A673 (cell line): ENCODE results near the gene UPF1. TPM values are rescaled to one million over a fixed set of nuclear protein-coding genes. Genes with fewer than 3 reads are reported as not detected.

Experiments
- BruUV-seq: library from RNA; stranded (reverse); fragments of 400-500 nt; replicated peaks from 2 replicates; lab custom pipeline; 2021; lab: Mats Ljungman, UMichigan
- CTCF ChIA-PET: fragments of 300-600 bp; sonication (Branson Sonifier 250); formaldehyde crosslinking; loops from one replicate; lab custom pipeline; 2022; ENCODE audit warnings: antibody characterized with exemption; lab: Charles Lee
- POLR2A ChIA-PET: fragments of 300-600 bp; sonication (Branson Sonifier 250); formaldehyde crosslinking; loops from one replicate; lab custom pipeline; 2022; ENCODE audit warnings: antibody characterized with exemption; ENCODE audit not compliant: low non-redundant PET; lab: Charles Lee
- DNase-seq: peaks from one replicate; pipeline ENCODE4 v3.0.0-alpha.2; 2015; ENCODE audit warnings: low spot score
- H3K27ac ChIP-seq: fragments of 200-600 bp; sonication (generic); 2 replicates; pipeline ENCODE4 v1.5.1; 2016; ENCODE audit warnings: mixed run types, low read depth, mild to moderate bottlenecking, mixed read lengths, antibody characterized with exemption, low read length; ENCODE audit not compliant: poor library complexity, severe bottlenecking
- H3K27me3 ChIP-seq: fragments of 200-600 bp; sonication (generic); replicated peaks from 2 replicates; pipeline ENCODE4 v1.6.1; 2017; ENCODE audit warnings: mixed run types, low read depth, mild to moderate bottlenecking, mixed read lengths, antibody characterized with exemption, low read length; ENCODE audit not compliant: insufficient read depth, poor library complexity
- H3K36me3 ChIP-seq: fragments of 200-600 bp; sonication (generic); 2 replicates; pipeline ENCODE4 v1.6.1; 2016; ENCODE audit warnings: mixed run types, mild to moderate bottlenecking, mixed read lengths, antibody characterized with exemption, low read length; ENCODE audit not compliant: insufficient read depth, poor library complexity, severe bottlenecking
- H3K4me1 ChIP-seq: fragments of 200-600 bp; sonication (generic); 2 replicates; pipeline ENCODE4 v1.6.1; 2017; ENCODE audit warnings: mixed run types, mild to moderate bottlenecking, mixed read lengths, antibody characterized with exemption, low read length; ENCODE audit not compliant: insufficient read depth, poor library complexity, severe bottlenecking
- H3K4me3 ChIP-seq: fragments of 200-600 bp; sonication (generic); 2 replicates; pipeline ENCODE4 v1.5.1; 2016; ENCODE audit warnings: low read depth, mixed run types, mild to moderate bottlenecking, mixed read lengths, low read length; ENCODE audit not compliant: poor library complexity, severe bottlenecking
- H3K9me3 ChIP-seq: fragments of 200-600 bp; sonication (generic); 2 replicates; pipeline ENCODE4 v1.6.1; 2016; ENCODE audit warnings: mixed run types, low read depth, mild to moderate bottlenecking, mixed read lengths, antibody characterized with exemption, low read length; ENCODE audit not compliant: poor library complexity, severe bottlenecking
- EZH2 ChIP-seq: fragments of 200-600 bp; sonication (generic); IDR thresholded peaks from 2 replicates; pipeline ENCODE4 v1.6.1; 2017; ENCODE audit warnings: borderline replicate concordance, low read depth, mild to moderate bottlenecking, mixed read lengths, antibody characterized with exemption, low read length; ENCODE audit not compliant: poor library complexity, severe bottlenecking
- intact Hi-C: fragments of 100-400 bp; cut with micrococcal nuclease; formaldehyde crosslinking; loops from one replicate; pipeline ENCODE4 v1.10.0; 2022; ENCODE audit not compliant: unreplicated experiment
- total RNA-seq: library from RNA; stranded (reverse); gene quantifications from 2 replicates; pipeline ENCODE4 v1.2.3, GENCODE V29; 2021
- TF ChIP-seq, protein P1 (sequence below): fragments of 300-800, 200-600 bp; sonication (generic); conservative IDR thresholded peaks from 2 replicates; pipeline ENCODE4 v1.5.1; 2017; ENCODE audit warnings: low read depth, mild to moderate bottlenecking, antibody characterized with exemption, low read length, moderate library complexity, mixed read lengths

The UPF1 gene
- total RNA-seq, 1 experiment from 2014 or later = 83.8 TPM

DNA sequence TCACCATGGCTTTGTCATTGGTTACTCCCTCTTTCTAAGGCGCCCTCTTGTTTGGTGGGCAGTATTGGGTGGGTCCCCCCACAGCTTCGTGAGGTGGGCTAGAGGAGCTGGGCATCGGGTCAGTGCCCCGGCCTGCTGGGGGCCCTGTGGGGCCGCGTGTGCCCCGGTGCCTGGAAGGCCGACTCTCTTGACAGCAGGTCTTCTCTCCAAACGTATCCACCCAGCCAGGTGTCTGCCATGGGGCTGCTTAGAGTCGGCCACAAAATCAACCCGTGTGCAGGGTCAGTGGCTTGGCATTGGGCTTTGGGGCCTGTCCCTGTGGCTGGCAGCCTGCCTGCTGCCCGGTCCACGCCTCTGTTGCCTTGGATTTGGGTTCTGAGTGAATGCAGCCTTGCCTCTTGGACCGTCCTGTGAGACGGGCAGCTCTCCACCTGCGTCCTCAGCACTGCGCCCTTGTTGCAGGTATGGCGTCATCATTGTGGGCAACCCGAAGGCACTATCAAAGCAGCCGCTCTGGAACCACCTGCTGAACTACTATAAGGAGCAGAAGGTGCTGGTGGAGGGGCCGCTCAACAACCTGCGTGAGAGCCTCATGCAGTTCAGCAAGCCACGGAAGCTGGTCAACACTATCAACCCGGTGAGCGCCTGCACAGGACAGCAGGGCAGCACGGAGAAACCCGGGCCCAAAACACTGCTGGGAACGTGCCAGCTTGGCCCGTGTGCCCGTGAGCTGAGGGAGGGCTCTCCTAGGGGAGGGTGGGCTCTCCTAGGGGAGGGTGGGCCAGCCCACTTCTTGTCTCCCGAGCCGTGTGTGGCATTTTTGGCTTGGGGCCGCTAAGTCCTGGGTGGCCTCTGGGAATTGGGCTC lies 31.4 kb downstream of the UPF1 start:
- intact Hi-C loops = no loop called here
- no peak for DNase-seq
- POLR2A ChIA-PET = interaction anchor here (0.6 kb wide), 1 partner anchor 273 kb away, joined by 5 read pairs; no protein-coding TSS in a partner anchor
- CTCF ChIA-PET = interaction anchor here (0.6 kb wide), 1 partner anchor 121 kb away, joined by 8 read pairs; no protein-coding TSS in a partner anchor
- H3K27me3 ChIP-seq = no peaks in the 10 kb centered on the region
- no peak overlapping the region for H3K4me3 ChIP-seq
- BruUV-seq = no TSS peak
- no peak for TF ChIP-seq EZH2
- TF ChIP-seq, protein P1, sequence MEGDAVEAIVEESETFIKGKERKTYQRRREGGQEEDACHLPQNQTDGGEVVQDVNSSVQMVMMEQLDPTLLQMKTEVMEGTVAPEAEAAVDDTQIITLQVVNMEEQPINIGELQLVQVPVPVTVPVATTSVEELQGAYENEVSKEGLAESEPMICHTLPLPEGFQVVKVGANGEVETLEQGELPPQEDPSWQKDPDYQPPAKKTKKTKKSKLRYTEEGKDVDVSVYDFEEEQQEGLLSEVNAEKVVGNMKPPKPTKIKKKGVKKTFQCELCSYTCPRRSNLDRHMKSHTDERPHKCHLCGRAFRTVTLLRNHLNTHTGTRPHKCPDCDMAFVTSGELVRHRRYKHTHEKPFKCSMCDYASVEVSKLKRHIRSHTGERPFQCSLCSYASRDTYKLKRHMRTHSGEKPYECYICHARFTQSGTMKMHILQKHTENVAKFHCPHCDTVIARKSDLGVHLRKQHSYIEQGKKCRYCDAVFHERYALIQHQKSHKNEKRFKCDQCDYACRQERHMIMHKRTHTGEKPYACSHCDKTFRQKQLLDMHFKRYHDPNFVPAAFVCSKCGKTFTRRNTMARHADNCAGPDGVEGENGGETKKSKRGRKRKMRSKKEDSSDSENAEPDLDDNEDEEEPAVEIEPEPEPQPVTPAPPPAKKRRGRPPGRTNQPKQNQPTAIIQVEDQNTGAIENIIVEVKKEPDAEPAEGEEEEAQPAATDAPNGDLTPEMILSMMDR = no peak
- no peaks in the 10 kb centered on the region for H3K9me3 ChIP-seq
- H3K27ac ChIP-seq = no peak overlapping the region
- H3K36me3 ChIP-seq = peaks cover 96% of the 10 kb centered on the region
- no peaks in the 10 kb centered on the region for H3K4me1 ChIP-seq

GRCh38 chr19:18863843-18864362 lies 32.1 kb downstream of the UPF1 start:
- Histone ChIP-seq H3K9me3 (no peaks in the 10 kb centered on the region), H3K4me3 (no peak overlapping the region), H3K4me1 (no peaks in the 10 kb centered on the region), H3K27ac (no peak overlapping the region), H3K36me3 (peaks cover 93% of the 10 kb centered on the region), H3K27me3 (no peaks in the 10 kb centered on the region)
- ChIA-PET POLR2A (interaction anchor here (0.6 kb wide), 1 partner anchor 274 kb away, joined by 5 read pairs; no protein-coding TSS in a partner anchor), CTCF (no interaction called here)
- BruUV-seq = no TSS peak
- intact Hi-C loops = no loop called here
- no peak for DNase-seq
- no peak for TF ChIP-seq EZH2
- TF ChIP-seq, protein P1 = no peak

- Histone ChIP-seq H3K27ac (no peak overlapping the region), H3K27me3 (no peaks in the 10 kb centered on the region), H3K4me3 (no peak overlapping the region), H3K36me3 (peaks cover 79% of the 10 kb centered on the region), H3K9me3 (no peaks in the 10 kb centered on the region), H3K4me1 (no peaks in the 10 kb centered on the region)
- intact Hi-C loops = no loop called here
- BruUV-seq = no TSS peak
- TF ChIP-seq, protein P1 = no peak
- DNase-seq = no peak
- CTCF ChIA-PET = interaction anchor here (0.6 to 1.3 kb wide), 5 partner anchors 9 to 408 kb away, joined by 3 to 6 read pairs (median 5); no protein-coding TSS in a partner anchor
- POLR2A ChIA-PET = no interaction called here
Measured at GRCh38 chr19:18865106-18865972, 33.6 kb downstream of the UPF1 start.
